ENCODE data around the gene DNM3.

- TF ChIP-seq CTCF (IDR thresholded peaks at IDR 0.05) (no peak), EP300 (IDR thresholded peaks at IDR 0.05) (no peak), POLR2A (IDR thresholded peaks at IDR 0.05) (no peak)
Measured at GRCh38 chr1:171931752-171932151, 90.5 kb downstream of the DNM3 start.
